Activated CD8-positive, alpha-beta memory T cell treated with anti-CD3 and anti-CD28 coated beads for 24 hours (primary cell): ENCODE results near the gene PRSS56.
"Not testable (repeated sequence)": the region's sequence is repeated elsewhere in the genome, so short reads cannot be mapped to it uniquely, and the experiment has no call there.

Source experiments
- DNase-seq: peaks from one replicate; pipeline ENCODE4 v3.0.0-alpha.2; 2020

Gene PRSS56

GRCh38 chr2:232526372-232526941, 6.3 kb downstream of the PRSS56 start:
- no peak for DNase-seq

DNA sequence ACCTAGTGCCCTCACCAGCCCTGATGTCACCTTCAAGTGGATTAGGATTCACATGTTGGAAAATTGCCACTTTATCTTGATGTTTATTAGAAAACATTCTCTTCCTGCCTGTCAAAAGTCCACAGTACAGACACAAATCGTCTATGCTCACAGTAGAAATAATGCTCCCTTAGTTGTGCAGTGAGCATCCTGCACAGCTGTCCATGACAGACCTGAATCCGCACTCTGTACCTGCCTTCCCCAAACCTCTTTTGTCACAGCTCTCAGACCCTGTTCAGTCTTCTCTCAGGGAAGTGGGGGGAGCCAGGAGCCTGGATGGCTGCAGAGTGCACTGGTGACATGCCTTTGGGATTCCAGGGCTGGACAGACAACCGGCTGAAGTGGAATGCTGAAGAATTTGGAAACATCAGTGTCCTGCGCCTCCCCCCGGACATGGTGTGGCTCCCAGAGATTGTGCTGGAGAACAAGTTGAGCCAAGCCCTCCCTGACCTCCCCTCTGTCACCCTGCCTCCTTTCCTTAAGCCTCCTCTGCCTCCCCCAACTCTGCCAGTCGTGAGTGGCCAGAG, 7.8 kb downstream of the PRSS56 start:
- DNase-seq, result no peak

GRCh38 chr2:232528746-232529460, 8.7 kb downstream of the PRSS56 start:
- DNase-seq, result no peak

DNA sequence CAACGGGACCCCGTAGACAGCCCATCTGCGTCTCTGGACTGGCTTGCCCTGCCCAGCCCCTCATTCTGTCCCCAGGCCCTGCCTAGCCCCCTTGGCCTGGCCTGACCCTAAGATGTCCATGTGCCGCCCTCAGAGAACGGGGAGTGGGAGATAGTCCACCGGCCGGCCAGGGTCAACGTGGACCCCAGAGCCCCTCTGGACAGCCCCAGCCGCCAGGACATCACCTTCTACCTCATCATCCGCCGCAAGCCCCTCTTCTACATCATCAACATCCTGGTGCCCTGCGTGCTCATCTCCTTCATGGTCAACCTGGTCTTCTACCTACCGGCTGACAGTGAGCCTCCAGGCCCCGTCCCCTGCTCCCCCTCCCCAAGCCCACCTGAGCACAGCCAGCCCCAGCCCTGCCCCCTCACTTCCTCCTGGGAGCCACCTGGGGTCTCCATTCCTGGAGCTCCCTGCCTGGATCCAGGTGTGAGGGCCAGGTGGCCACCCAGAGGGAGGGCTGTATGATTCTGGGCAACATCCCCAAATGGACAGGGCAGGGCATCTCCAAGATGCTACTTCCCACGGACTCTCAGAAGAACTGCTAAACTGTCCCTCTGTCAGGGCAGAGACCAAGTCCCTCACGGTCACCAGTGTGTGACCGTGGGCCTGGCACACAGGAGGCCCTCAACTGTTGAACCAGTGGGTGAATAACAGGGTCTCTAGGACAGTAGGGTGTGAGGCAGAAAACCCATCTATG, 9.8 kb downstream of the PRSS56 start:
- no peak for DNase-seq

DNA sequence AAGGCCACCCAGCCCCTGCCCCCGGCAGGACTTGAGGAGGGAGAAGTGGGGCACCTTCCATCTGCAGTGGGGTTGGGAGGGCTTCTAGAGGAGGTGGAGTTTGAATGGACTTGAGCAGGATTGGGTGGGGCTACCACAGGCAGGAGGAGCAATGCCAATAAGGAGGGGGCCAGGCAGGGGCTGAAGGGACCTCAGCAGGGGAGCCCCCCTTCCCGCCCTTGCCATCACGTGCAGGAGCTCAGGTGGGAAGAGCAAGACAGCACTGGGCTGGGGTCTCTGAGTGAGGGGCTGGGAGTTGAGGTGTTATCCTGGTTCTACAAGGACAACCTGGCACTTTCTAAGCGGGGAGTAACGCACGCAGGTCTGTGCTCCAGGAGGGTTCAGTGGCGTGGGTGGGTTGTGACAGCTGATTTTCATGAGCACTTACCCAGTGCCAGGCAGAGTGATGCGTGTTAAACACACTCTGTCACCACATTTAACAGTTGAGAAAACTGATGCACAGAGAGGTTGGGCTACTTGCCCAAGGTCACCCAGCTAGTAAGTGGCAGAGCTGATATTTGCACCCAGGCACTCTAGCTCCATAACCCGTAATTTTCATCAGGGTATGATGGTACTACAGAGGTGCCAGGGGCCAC, 10.6 kb downstream of the PRSS56 start:
- no peak for DNase-seq

- no peak for DNase-seq
Measured at GRCh38 chr2:232532419-232532818, 12.2 kb downstream of the PRSS56 start.

GRCh38 chr2:232532821-232533220, 12.6 kb downstream of the PRSS56 start:
- DNase-seq, result not testable (repeated sequence)

- DNase-seq, result no peak
Measured at GRCh38 chr2:232533944-232534710, 13.9 kb downstream of the PRSS56 start.

DNA sequence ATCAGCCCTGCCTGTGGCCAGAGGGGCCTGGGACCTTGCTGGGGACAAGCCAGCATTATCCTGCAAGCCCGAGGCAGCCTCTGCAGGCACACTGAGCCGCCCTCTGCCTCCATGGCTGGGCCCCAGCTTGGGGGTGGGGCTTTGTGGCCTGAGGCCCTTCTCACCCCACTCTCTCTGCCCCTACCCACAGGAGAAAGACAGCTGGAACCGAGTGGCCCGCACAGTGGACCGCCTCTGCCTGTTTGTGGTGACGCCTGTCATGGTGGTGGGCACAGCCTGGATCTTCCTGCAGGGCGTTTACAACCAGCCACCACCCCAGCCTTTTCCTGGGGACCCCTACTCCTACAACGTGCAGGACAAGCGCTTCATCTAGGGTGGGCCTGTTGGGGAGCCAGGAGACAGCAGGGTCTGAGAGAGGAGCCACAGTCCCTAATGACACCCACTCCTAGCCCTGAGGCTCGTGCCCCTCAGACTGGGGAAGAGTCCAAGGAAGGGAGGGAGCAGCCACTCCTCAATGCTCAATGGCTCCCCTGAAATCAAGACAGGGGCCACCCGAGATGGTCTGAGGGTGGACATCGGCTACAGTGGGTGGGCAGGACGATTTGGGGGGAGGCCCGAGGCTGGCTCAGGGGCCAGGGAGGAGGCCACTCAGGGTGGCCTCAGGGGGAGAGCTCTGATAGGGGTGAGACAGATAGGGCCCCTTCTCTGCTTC, 14.9 kb downstream of the PRSS56 start:
- no peak for DNase-seq

DNA sequence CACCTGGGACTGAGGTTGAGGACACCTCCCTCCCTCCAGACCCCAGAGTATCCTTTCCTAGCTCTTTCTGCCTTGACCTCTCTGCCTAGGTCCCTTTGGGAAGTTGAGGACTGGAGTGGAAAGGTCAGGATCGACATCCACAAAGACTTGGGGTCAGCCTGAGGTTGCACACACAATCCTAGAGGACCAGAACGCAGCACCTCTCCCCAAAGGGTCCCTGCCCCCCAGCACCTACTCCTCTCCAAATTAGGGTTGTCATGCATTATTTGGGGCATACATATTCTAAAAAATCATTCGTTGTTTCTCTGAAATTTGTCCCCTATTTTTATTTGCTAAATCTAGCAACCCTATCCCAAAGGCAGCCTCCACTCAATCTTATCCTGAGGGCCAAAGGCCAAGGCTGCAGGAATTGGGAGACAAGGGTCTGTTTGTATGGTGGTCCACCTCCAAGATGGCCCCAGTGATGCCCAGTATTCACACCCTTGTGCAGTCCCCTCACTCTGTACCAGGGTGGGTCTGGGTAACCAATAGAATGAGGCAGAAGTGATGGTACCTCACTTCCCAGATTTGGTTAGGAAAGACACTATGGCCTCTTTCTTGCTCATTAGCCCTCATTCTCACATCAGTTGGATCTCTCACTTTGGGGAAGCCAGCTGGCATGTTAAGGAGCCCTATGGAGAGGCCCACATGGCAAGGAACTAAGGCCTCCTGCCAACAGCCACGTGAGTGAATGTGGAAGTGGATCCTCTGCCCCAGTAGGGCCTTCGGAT, 15.8 kb downstream of the PRSS56 start:
- no peak for DNase-seq

DNA sequence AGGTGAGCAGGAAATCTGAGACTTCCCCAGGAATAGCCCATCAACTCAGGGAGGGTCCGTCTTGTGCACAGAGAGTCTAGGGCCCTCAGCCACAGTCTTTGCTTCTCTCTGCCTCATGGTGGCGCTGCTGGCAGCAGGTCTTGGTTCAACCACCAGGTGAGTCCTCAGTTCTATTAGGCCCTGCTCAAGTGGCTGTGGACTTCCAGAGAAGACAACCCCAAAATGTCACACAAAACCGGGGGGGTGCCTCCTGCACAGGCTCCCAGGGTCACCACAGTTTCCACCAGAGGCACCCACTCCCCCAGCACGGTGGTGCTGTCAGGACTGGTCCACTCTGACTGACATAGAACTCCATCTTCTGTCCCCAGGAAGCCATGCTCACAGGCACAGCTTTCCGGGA, 16.9 kb downstream of the PRSS56 start:
- no peak for DNase-seq

DNA sequence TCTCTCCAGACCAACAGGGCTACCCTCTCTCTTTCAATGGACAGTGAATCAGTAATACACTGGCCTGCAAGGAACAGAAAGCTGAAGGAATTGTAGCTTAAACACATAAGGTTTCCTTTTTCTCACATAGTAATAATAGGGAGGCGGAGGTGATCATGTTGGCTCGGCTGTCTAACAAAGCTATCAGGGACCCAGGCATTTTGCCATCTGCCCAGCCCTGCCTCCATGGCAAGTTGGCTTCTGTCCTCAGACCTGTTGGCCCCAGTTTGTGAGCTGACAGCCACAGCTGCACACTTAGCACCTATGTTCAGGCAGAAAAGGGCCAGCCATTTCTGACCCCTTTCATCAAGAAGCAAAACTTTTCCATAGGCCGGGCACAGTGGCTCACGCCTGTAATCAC, 17.3 kb downstream of the PRSS56 start:
- no peak for DNase-seq

DNA sequence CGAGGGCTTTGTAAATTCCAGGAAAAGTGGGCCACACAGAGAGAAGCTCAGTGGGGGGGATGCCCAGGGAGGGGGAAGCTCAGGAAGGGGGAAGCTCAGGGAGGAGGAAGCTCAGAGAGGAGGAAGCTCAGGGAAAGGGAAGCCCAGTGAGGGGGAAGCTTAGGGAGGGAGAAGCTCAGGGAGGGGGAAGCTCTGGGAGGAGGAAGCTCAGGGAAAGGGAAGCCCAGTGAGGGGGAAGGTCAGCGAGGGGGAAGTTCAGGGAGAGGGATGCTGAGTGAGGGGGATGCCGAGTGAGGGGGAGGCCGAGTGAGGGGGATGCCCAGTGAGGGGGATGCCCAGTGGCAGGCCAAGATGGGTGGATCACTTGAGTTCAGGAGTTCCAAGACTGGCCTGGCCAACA, 18.5 kb downstream of the PRSS56 start:
- DNase-seq, result no peak

DNA sequence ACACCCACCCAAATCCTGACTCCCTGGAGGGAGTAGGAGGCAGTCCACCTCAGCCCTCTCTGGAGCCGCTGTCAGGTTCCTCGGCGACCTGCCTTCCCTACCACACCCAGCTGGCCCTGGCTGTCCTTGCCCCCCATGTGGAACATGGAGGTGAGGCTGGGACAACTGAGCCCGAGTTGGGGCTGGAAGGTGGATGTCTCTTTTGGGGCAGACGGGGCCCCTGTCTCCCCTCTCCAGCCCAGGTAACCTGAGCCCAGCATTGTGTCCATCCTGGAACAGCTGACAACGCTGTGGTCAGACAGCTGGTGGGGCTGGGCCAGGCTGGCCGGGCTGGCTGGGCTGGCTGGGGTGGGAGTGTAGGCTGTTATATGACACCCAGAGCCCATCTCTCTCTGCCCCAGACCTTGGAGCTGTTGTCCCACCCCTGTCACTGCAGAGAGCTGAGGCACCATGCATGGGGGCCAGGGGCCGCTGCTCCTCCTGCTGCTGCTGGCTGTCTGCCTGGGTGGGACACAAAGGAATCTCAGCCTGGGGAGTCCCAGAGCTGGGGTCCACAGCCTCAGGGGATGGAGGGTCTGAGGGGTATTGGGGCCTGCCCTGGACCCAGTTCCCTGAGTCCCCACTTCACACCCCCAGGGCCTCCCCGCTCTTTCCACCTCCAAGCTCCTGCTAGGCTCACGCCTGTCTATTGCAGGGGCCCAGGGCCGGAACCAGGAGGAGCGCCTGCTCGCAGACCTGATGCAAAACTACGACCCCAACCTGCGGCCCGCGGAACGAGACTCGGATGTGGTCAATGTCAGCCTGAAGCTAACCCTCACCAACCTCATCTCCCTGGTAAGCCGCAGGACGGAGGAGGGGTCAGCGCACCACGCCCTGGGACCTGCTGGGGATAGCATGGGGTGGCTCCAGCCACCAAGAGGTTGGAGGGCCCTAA, 19.4 kb downstream of the PRSS56 start, which contains the start of gene CHRNG:
CHRNG (plus strand) TSS at position 395 of the 934 bp plus-strand sequence; CDS start at position 451, 56 bp downstream.
- DNase-seq, result no peak

GRCh38 chr2:232540441-232541041, 20.4 kb downstream of the PRSS56 start:
- no peak for DNase-seq

DNA sequence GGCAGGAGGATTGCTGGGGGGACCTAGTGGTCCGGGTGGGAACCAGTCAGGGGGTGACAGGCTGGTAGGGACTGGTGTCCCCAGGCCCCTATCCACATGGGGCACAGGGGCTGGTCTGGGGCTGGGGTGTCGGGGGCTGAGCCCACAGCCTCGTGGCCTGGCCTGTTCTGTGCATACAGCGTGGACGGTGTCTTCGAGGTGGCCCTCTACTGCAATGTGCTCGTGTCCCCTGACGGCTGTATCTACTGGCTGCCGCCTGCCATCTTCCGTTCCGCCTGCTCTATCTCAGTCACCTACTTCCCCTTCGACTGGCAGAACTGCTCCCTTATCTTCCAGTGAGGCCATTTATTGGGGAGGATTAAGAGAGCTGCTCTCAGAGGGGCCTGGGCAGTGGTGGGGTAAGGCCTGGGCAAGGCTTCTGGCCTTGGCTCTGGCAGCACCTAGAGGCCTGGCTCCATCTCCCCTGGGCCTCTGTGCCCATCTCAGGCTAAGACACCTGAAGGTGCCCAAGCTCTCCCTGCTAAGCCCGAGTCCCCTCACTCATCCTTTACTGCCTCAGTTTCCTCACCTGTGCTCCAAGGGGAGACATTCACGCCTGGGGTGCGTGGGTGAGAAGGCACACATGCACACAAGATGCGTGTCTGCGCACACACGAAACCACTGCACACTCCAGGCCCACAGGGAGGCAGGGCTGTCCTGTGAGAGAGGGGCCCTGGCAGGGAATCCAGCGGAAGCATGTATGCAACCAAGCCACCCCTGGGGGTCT, 21.2 kb downstream of the PRSS56 start:
- DNase-seq, result no peak

DNA sequence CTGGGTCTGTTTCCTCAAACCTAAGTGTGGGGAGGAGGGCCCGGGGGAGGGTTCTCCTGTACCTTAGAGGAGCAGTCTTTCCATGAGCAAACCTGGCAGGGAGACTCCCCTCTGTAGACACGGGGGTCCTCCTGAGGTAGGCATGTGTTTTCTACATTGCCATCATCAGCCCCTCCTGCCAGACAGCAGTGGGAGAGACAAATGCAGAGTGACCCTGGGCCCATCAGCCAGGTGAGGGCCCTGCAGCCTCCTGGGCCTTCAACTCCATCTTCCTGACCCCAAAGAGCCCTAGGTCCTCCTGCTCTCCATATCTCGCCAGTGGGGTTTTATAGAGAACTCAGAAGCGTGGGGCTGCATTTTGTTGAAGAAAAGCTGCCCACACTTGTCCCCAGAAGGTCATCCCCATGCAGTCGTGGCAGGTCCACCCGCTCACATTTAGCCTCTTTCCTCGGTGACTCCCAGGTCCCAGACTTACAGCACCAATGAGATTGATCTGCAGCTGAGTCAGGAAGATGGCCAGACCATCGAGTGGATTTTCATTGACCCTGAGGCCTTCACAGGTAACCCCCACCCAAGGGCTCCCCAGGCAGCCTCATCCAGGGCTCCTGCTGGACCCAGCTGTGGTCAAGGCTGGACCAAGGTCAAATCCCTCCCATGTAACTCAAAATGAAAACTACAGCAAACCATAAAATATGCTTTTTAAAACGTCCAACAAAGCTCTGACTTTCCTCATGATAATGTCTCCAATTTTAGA, 21.9 kb downstream of the PRSS56 start:
- DNase-seq, result no peak
